Measurements from ENCODE around the gene COL4A6.

- TF ChIP-seq, protein P1, sequence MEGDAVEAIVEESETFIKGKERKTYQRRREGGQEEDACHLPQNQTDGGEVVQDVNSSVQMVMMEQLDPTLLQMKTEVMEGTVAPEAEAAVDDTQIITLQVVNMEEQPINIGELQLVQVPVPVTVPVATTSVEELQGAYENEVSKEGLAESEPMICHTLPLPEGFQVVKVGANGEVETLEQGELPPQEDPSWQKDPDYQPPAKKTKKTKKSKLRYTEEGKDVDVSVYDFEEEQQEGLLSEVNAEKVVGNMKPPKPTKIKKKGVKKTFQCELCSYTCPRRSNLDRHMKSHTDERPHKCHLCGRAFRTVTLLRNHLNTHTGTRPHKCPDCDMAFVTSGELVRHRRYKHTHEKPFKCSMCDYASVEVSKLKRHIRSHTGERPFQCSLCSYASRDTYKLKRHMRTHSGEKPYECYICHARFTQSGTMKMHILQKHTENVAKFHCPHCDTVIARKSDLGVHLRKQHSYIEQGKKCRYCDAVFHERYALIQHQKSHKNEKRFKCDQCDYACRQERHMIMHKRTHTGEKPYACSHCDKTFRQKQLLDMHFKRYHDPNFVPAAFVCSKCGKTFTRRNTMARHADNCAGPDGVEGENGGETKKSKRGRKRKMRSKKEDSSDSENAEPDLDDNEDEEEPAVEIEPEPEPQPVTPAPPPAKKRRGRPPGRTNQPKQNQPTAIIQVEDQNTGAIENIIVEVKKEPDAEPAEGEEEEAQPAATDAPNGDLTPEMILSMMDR (tag by site-specific recombination; IDR thresholded peaks at IDR 0.05) = no peak
- TF ChIP-seq ZNF558 (tag by site-specific recombination; IDR thresholded peaks at IDR 0.05) (no peak), HOXD13 (CRISPR knock-in tag; IDR thresholded peaks at IDR 0.05; ENCODE audit: borderline replicate concordance) (no peak), ZNF501 (tag by site-specific recombination; IDR thresholded peaks at IDR 0.05) (no peak), TSHZ1 (tag by site-specific recombination; IDR thresholded peaks at IDR 0.05; ENCODE audit: borderline replicate concordance) (no peak)
Measured at GRCh38 chrX:108332281-108332680, 105.9 kb downstream of the COL4A6 start.
